BLaER1 (cell line): Measurements from ENCODE around the gene HAUS7.

Experiments used
- H3K27ac ChIP-seq: shearing (Covaris generic); formaldehyde crosslinking; 2 replicates; pipeline ENCODE4 v1.8.1; 2022
- H3K27me3 ChIP-seq: shearing (Covaris generic); formaldehyde crosslinking; 2 replicates; pipeline ENCODE4 v1.8.1; 2022
- H3K36me3 ChIP-seq: shearing (Covaris generic); formaldehyde crosslinking; 2 replicates; pipeline ENCODE4 v1.8.1; 2022
- H3K4me1 ChIP-seq: shearing (Covaris generic); formaldehyde crosslinking; 2 replicates; pipeline ENCODE4 v1.8.1; 2022
- H3K4me2 ChIP-seq: shearing (Covaris generic); formaldehyde crosslinking; 2 replicates; pipeline ENCODE4 v1.8.1; 2022
- H3K4me3 ChIP-seq: shearing (Covaris generic); formaldehyde crosslinking; 2 replicates; pipeline ENCODE4 v1.8.1; 2022
- H3K9ac ChIP-seq: shearing (Covaris generic); formaldehyde crosslinking; 2 replicates; pipeline ENCODE4 v1.8.1; 2022
- H3K9me3 ChIP-seq: shearing (Covaris generic); formaldehyde crosslinking; 2 replicates; pipeline ENCODE4 v1.8.1; 2022
- H4K20me1 ChIP-seq: shearing (Covaris generic); formaldehyde crosslinking; 2 replicates; pipeline ENCODE4 v1.8.1; 2022
- Cebpa-rat ChIP-seq: shearing (Covaris generic); IDR thresholded peaks from 2 replicates; pipeline ENCODE4 v1.8.1; 2022

Gene HAUS7

DNA sequence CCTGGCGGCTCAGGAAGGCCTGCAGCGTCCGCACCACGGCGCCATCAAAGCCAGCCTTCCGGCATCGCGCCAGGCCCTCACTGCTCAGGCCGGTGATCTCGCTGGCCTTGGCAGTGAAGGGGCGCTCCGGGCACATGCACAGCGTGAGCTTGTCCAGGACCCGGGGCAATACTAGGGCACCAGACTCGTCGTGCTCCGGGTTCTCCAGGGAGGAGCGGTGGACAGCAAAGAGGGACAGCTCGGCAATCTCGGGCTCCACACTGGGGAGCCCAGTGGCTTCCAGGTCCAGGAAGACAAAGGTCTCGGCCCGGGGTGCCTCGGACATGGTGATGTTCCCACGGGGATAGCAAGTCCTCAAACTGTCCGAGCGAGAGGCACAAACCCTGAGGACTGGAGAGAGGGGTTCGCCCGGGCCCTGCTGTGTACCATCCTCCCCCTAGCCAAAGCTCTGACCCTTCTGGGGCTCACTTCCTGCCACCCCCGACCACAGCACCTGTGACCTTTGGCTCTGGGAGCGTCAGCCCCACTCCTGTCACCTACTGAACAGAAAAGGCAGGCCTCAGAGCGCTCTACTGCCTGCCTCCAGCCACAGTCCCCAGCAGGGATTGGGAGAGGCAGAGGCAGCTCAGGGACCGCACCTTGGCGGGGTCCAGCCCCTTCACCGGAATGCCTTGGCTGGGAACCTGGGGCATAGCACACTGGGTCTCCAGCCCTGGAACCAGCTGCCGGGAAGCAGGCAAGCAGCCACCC, 25.1 kb downstream of the HAUS7 start:
- no peak overlapping the region for H3K9ac ChIP-seq
- no peak overlapping the region for H3K4me2 ChIP-seq
- no peak overlapping the region for H3K27ac ChIP-seq
- no peak for TF ChIP-seq Cebpa-rat
- H4K20me1 ChIP-seq = peaks cover 27% of the 10 kb centered on the region; the same call in 1 of the 2 replicates
- 0 out of 2 replicates have a peak, but pooled peaks cover 6% of the 10 kb centered on the region for H3K4me1 ChIP-seq
- peaks cover 6% of the 10 kb centered on the region; the same call in 1 of the 2 replicates for H3K9me3 ChIP-seq
- H3K4me3 ChIP-seq = no peak overlapping the region
- H3K36me3 ChIP-seq = peaks cover 10% of the 10 kb centered on the region; the same call in 1 of the 2 replicates
- H3K27me3 ChIP-seq = peaks cover 46% of the 10 kb centered on the region

DNA sequence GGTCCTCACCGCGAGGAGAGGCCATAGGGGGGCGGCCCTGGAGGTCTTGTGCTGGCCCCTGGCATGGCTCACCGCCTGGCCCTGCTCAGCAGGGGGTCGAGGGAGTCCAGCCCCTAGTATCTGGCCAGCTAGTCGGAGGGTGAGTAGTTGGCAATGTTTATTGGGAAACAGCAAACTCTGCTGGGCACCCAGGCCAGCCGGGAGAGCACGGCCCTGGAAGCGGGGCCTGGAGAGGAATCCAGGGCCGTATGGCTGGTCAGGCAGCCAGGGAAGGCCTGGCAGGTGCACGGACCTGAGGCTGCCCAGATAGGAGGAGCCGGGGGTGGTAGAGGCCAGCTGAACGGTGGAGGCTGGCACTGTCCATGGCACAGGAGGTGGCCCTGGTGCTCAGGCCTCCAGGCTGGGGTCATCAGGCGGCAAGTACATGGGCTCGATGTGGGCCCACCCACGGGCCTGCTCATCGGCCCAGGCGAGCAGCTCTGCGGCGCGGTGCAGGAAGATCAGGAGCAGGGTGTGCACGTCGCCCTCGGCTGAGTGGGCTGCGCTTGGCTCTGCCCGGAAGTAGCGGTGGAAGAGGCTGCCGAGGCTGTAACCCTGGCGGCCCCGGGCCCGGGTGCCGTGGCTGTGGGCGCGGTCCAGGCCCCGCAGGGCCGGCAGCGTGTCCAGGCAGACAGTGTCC, 25.9 kb downstream of the HAUS7 start:
- H3K9ac ChIP-seq = no peak overlapping the region
- 0 out of 2 replicates have a peak, but pooled peaks cover 6% of the 10 kb centered on the region for H3K4me1 ChIP-seq
- no peak for TF ChIP-seq Cebpa-rat
- H3K4me3 ChIP-seq = no peak overlapping the region
- H3K27me3 ChIP-seq = peaks cover 42% of the 10 kb centered on the region
- peaks cover 6% of the 10 kb centered on the region; the same call in 1 of the 2 replicates for H3K9me3 ChIP-seq
- no peak overlapping the region for H3K4me2 ChIP-seq
- H3K27ac ChIP-seq = no peak overlapping the region
- H4K20me1 ChIP-seq = peaks cover 21% of the 10 kb centered on the region; the same call in 1 of the 2 replicates
- peaks cover 2% of the 10 kb centered on the region; the same call in 1 of the 2 replicates for H3K36me3 ChIP-seq

DNA sequence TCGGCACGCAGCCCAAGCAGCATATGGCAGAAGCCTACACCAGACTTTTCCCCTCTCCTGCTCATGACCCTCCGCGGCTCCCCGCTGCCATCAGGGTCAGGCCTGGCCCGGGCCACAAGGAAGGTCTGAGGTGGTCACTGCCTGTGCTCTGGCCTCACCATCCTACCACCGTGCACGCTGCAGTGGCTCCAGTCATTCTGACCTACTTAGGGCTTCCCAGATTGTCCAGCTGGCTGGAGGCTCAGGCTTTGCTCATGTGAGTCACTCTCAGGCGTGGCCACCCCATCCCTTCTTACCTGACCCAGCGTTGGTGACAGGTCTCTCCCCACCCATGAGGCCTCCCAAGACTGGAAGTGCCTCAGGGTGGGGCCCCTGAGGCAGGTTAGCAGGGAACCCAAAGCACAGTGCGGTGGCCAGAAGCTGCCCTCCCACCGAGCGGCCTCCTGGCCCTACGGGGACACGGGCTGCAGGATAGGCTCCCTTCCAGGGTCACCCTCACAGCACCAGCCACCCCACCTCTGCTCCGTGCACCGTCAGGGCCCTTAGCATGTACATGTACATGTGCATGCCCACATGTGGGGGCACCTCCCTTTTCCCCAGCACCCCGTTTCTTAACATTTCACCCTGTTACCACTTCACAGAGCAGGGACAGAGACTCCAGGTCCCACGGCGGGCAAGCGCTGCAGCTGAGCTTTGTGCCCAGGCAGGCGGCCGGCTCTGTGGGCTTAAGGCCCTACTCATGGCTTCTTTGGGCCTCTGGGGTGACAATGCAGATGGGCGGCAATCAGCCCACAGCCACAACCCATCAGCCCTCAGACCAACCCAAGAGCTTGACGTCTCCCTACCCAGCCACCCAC, 26.7 kb downstream of the HAUS7 start:
- TF ChIP-seq Cebpa-rat = no peak
- Histone ChIP-seq H3K27ac (no peak overlapping the region), H3K4me2 (no peak overlapping the region), H3K9ac (no peak overlapping the region), H3K4me1 (0 out of 2 replicates have a peak, but pooled peaks cover 6% of the 10 kb centered on the region), H3K9me3 (peaks cover 6% of the 10 kb centered on the region; the same call in 1 of the 2 replicates), H4K20me1 (peaks cover 18% of the 10 kb centered on the region; the same call in 1 of the 2 replicates), H3K4me3 (no peak overlapping the region), H3K36me3 (no peaks in the 10 kb centered on the region), H3K27me3 (peaks cover 37% of the 10 kb centered on the region)

DNA sequence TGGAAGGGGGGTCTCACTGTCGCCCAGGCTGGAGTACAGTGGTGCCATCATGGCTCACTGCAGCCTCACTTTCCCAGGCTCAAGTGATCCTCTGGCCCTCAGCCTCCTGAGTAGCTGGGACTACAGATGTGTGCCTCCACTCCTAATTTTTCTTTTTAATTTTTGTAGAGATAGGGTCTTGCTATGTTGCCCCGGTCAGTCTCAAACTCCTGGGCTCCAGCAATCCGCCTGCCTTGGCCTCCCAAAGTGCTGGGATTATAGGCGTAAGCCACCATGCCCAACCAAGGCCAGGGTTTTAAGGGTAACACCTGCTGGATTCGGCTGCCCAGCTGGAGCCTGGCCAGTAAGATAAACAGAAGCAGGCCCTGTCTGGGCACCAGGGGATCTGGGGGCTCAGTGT, 27.9 kb downstream of the HAUS7 start:
- Histone ChIP-seq H3K4me2 (no peak overlapping the region), H3K27me3 (peaks cover 38% of the 10 kb centered on the region), H3K9me3 (peaks cover 6% of the 10 kb centered on the region; the same call in 1 of the 2 replicates), H3K9ac (no peak overlapping the region), H3K4me1 (0 out of 2 replicates have a peak, but pooled peaks cover 5% of the 10 kb centered on the region), H3K36me3 (no peaks in the 10 kb centered on the region), H4K20me1 (peaks cover 17% of the 10 kb centered on the region; the same call in 1 of the 2 replicates), H3K4me3 (no peak overlapping the region), H3K27ac (no peak overlapping the region)
- TF ChIP-seq Cebpa-rat = no peak

DNA sequence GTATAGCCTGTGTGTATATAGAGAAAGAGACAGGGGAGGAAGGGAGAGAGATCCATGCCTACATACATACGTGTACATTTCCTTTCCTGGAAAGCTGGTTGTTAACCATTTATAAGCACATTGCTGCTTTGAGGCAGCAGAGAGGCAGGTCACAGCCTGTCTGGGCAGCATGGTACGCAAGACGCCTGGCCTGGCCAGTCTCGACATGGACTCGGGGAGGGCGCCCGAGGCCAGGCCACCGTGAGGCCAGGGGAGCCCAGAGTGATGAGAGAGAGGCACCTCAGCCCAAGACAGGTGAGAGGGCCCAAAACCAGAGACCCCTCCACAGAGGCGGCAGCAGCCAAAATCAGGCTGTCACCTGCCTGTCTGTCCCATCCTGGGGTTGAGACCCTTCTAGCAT, 28.4 kb downstream of the HAUS7 start:
- Histone ChIP-seq H3K4me3 (no peak overlapping the region), H3K27ac (no peak overlapping the region), H3K27me3 (peaks cover 34% of the 10 kb centered on the region), H3K4me2 (no peak overlapping the region), H3K9ac (no peak overlapping the region), H3K4me1 (0 out of 2 replicates have a peak, but pooled peaks cover under 1% of the 10 kb centered on the region), H4K20me1 (peaks cover 12% of the 10 kb centered on the region; the same call in 1 of the 2 replicates), H3K36me3 (no peaks in the 10 kb centered on the region), H3K9me3 (peaks cover 6% of the 10 kb centered on the region; the same call in 1 of the 2 replicates)
- TF ChIP-seq Cebpa-rat = no peak

DNA sequence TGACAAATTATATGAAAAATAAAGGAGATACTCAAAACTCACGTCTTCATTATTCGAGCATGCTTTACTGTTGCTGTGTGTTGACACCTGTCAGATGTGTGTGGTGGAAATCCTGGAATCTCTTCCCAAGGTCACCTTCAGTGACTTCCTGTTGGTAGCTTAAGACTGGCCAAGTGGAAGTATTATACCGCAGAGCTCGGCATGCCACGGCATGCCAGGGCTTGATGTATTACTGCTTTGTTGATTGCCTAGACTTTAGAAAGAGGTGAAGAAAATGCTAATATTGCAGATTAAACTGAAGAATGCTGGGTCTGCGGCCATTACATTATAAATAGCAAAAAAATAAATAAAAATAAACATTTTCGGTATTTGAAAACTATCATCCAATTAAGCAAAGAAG, 29.1 kb downstream of the HAUS7 start:
- Histone ChIP-seq H3K36me3 (no peaks in the 10 kb centered on the region), H4K20me1 (peaks cover 5% of the 10 kb centered on the region; the same call in 1 of the 2 replicates), H3K4me1 (no peaks in the 10 kb centered on the region), H3K27me3 (peaks cover 29% of the 10 kb centered on the region), H3K9ac (no peak overlapping the region), H3K9me3 (peaks cover 6% of the 10 kb centered on the region; the same call in 1 of the 2 replicates), H3K4me3 (no peak overlapping the region), H3K27ac (no peak overlapping the region), H3K4me2 (no peak overlapping the region)
- TF ChIP-seq Cebpa-rat = no peak

DNA sequence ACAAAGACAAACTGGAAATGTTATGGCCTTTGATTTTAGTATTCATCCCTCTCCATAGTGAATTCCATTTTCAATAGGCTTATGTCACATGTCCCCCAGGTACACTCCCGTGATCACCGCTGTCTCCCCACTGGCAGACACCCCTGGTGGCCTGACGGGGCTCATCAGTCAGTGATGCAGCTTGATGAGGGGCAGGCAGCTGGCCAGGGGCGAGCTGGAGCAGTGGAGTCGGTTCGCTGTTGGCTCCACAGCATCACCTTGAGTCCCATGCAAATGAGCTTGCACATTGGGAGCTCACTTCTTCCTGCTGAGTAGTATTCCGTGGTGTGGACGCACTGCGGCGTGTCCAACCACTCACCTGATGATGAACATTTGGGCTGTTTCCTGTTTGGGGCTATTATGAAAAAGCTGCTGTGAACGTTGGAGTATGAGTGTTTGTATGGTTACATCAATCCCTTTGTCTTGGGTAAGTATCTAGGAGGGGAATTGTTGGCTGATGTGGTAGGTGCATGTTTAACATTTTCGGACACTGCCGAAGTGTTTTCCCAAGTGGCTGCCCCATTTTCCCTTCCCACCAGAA, 29.7 kb downstream of the HAUS7 start:
- H3K36me3 ChIP-seq = no peaks in the 10 kb centered on the region
- H3K9ac ChIP-seq = no peak overlapping the region
- H4K20me1 ChIP-seq = no peaks in the 10 kb centered on the region; the same call in 1 of the 2 replicates
- H3K4me3 ChIP-seq = no peak overlapping the region
- peaks cover 26% of the 10 kb centered on the region for H3K27me3 ChIP-seq
- H3K4me2 ChIP-seq = no peak overlapping the region
- peaks cover 6% of the 10 kb centered on the region; the same call in 1 of the 2 replicates for H3K9me3 ChIP-seq
- no peak for TF ChIP-seq Cebpa-rat
- no peaks in the 10 kb centered on the region for H3K4me1 ChIP-seq
- H3K27ac ChIP-seq = no peak overlapping the region

DNA sequence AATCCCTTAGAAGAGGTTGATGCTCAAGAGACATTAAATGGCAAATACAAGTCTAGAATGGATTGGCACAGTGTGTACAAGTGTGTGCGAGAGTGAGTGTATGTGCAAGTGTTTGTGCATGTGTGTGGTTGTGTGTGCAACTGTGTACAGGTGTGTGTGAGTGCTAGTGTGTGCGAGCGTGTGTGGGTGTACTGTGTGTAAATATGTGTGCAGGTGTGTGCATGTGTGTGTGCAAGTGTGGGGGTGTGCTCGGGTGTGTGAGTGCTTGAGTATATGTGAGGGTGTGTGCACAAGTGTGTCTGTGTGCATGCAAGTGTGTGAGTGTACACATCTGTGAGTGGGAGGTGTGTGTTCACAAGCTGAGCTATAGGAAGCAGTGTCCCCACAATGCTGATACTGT, 30.4 kb downstream of the HAUS7 start:
- Histone ChIP-seq H3K27ac (no peak overlapping the region), H3K36me3 (no peaks in the 10 kb centered on the region), H4K20me1 (no peaks in the 10 kb centered on the region; the same call in 1 of the 2 replicates), H3K4me3 (no peak overlapping the region), H3K4me1 (no peaks in the 10 kb centered on the region), H3K4me2 (no peak overlapping the region), H3K9ac (no peak overlapping the region), H3K9me3 (peaks cover 6% of the 10 kb centered on the region; the same call in 1 of the 2 replicates), H3K27me3 (peaks cover 27% of the 10 kb centered on the region)
- TF ChIP-seq Cebpa-rat = no peak

DNA sequence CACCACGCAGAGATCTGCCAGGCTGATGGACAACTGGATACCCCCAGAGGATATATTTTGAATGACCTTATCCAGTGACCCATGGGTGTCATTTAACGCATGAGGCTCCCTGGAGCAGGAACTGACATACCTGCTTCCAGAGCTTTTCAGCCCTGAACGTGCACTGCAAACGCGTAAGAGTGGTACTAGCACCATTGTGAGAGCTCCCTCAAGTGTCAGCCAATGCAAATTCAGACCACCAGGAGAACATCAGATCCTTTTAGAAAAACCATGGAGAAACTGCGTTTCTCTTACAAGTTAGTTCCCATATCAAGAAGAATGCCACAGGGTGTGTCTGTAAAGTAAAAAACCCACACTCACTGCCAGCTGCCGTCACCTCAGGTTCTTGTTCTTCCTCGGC, 31.8 kb downstream of the HAUS7 start:
- Histone ChIP-seq H3K27ac (no peak overlapping the region), H4K20me1 (no peaks in the 10 kb centered on the region), H3K4me3 (no peak overlapping the region), H3K36me3 (no peaks in the 10 kb centered on the region), H3K4me1 (no peaks in the 10 kb centered on the region), H3K9me3 (no peaks in the 10 kb centered on the region), H3K27me3 (peaks cover 41% of the 10 kb centered on the region), H3K4me2 (no peak overlapping the region), H3K9ac (no peak overlapping the region)
- TF ChIP-seq Cebpa-rat = no peak
